Lower leg skin (tissue), 3 donors: ENCODE measurements around the gene PRPF19.

ENCODE experiments used
- CTCF ChIP-seq, 3 donors: fragments of 450-650 bp; IDR thresholded peaks; one replicate each; pipeline ENCODE4 v1.5.1; 2016; ENCODE audit warnings: antibody characterized with exemption in 3 of 3, mild to moderate bottlenecking in 3 of 3, moderate library complexity in 2 of 3
- POLR2A ChIP-seq, 2 donors: fragments of 450-650 bp; IDR thresholded peaks; one replicate each; pipeline ENCODE4 v1.6.1; 2016 to 2017; ENCODE audit warnings: antibody characterized with exemption in 2 of 2, mild to moderate bottlenecking in 1 of 2, moderate library complexity in 1 of 2

GRCh38 chr11:60852982-60853950 is 53.1 kb downstream of the PRPF19 start:
- TF ChIP-seq CTCF (IDR thresholded peaks at IDR 0.05) (no peak), POLR2A (IDR thresholded peaks at IDR 0.05) (no peak)
